MM.1S (cell line): ENCODE measurements around the gene SPACDR.
A peak's percentile ranks its signal among the peaks of the same experiment; 100 is the strongest.

Experiments used
- DNase-seq: peaks from one replicate; pipeline ENCODE4 v3.0.0-alpha.2; 2015
- H2AFZ ChIP-seq: fragments of 300-600 bp; sonication (generic); 2 replicates; pipeline ENCODE4 v1.6.0; 2016; ENCODE audit warnings: antibody characterized with exemption, low read length
- H3F3A ChIP-seq: fragments of 300-600 bp; sonication (generic); 2 replicates; pipeline ENCODE4 v1.6.1; 2016; ENCODE audit warnings: mild to moderate bottlenecking, antibody characterized with exemption, low read length, moderate library complexity, mixed read lengths; ENCODE audit not compliant: insufficient read depth
- H3K27ac ChIP-seq: fragments of 300-600 bp; sonication (generic); 2 replicates; pipeline ENCODE4 v1.5.1; 2016; ENCODE audit warnings: mild to moderate bottlenecking, low read length
- H3K27me3 ChIP-seq: fragments of 300-600 bp; sonication (generic); replicated peaks from 2 replicates; pipeline ENCODE4 v1.6.0; 2016; ENCODE audit warnings: low read length; ENCODE audit not compliant: insufficient read depth
- H3K36me3 ChIP-seq: fragments of 300-600 bp; sonication (generic); replicated peaks from 2 replicates; pipeline ENCODE4 v1.6.1; 2016; ENCODE audit warnings: mild to moderate bottlenecking, low read length, mixed read lengths; ENCODE audit not compliant: insufficient read depth
- H3K4me1 ChIP-seq: fragments of 300-600 bp; sonication (generic); 2 replicates; pipeline ENCODE4 v1.6.1; 2016; ENCODE audit warnings: low read length, mixed read lengths
- H3K4me2 ChIP-seq: fragments of 300-600 bp; sonication (generic); 2 replicates; pipeline ENCODE4 v1.6.0; 2016; ENCODE audit warnings: low read depth, low read length
- H3K4me3 ChIP-seq: fragments of 300-600 bp; sonication (generic); 2 replicates; pipeline ENCODE4 v1.5.1; 2016; ENCODE audit warnings: low read length, mixed read lengths
- H3K79me2 ChIP-seq: fragments of 300-600 bp; sonication (generic); 2 replicates; pipeline ENCODE4 v1.6.1; 2016; ENCODE audit warnings: mixed run types, low read length, mixed read lengths
- H3K9ac ChIP-seq: fragments of 300-600 bp; sonication (generic); 2 replicates; pipeline ENCODE4 v1.6.1; 2016; ENCODE audit warnings: low read length, mixed read lengths
- H3K9me2 ChIP-seq: fragments of 300-600 bp; sonication (generic); replicated peaks from 2 replicates; pipeline ENCODE4 v1.6.1; 2016; ENCODE audit warnings: mild to moderate bottlenecking, low read length, mixed read lengths; ENCODE audit not compliant: insufficient read depth
- H3K9me3 ChIP-seq: fragments of 300-600 bp; sonication (generic); replicated peaks from 2 replicates; pipeline ENCODE4 v1.6.1; 2016; ENCODE audit warnings: mild to moderate bottlenecking, low read length, mixed read lengths; ENCODE audit not compliant: insufficient read depth
- H4K20me1 ChIP-seq: fragments of 300-600 bp; sonication (generic); 2 replicates; pipeline ENCODE4 v1.6.1; 2016; ENCODE audit warnings: mild to moderate bottlenecking, low read length, moderate library complexity, mixed read lengths; ENCODE audit not compliant: insufficient read depth
- CTCF ChIP-seq: fragments of 300-600 bp; sonication (generic); IDR thresholded peaks from 2 replicates; pipeline ENCODE4 v1.5.1; 2016; ENCODE audit warnings: antibody characterized with exemption, low read length, mixed read lengths
- EZH2 ChIP-seq: fragments of 300-600 bp; sonication (generic); optimal IDR thresholded peaks from 2 replicates; pipeline ENCODE3; 2017; ENCODE audit warnings: low read depth, mild to moderate bottlenecking, antibody characterized with exemption, low read length, mixed read lengths
- EZH2phosphoT487 ChIP-seq: fragments of 300-600 bp; sonication (generic); IDR thresholded peaks from 2 replicates; pipeline ENCODE4 v1.6.1; 2018; ENCODE audit warnings: antibody characterized with exemption, low read length

Gene SPACDR

DNA sequence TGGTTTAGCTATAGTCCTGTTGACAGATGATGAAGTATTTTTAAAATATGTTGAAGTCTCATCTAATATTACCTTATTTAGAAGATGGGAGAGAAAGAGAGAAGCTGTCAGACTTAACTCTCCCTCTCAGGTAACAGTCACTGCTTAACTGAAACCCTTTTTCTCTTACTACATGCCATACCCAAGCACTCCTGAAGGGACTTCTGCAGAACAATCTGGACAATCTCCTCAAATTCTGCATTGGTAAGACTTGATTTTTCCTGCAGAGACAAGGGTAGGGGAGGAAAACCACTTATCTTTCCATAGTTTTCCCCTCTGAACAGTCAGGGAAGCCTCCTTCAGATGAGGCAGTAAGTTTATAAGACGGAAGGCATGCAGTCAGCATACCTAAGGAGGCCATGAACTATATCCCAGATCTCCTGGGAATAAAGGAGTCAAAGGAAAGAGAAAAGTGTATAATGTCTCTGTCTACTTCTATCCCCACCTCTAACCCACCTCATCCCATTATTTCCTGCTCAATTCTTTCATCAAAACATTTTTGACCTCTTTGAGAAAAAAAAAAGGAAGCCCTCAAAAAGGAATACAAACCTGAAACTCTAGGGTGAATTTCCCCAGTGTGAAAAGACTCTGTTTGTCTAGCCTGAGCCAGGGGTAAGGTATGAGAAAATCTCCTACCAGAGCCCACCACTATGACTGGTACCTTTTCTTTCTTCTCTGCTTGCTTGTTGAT is 45.0 kb downstream of the SPACDR start:
- TF ChIP-seq EZH2 (no peak), CTCF (peak; percentile 18)
- DNase-seq = no peak

GRCh38 chr7:100415448-100415847 is 48.6 kb downstream of the SPACDR start:
- H3K9me3 ChIP-seq = no peaks in the 10 kb centered on the region
- H2AFZ ChIP-seq = no peak overlapping the region
- H3K4me2 ChIP-seq = no peak overlapping the region
- H3K27ac ChIP-seq = no peak overlapping the region
- no peaks in the 10 kb centered on the region for H3K9me2 ChIP-seq
- DNase-seq = no peak
- H3K9ac ChIP-seq = no peak overlapping the region
- H3F3A ChIP-seq = peaks cover 9% of the 10 kb centered on the region
- no peaks in the 10 kb centered on the region for H3K79me2 ChIP-seq
- no peaks in the 10 kb centered on the region for H3K36me3 ChIP-seq
- H3K27me3 ChIP-seq = no peaks in the 10 kb centered on the region
- no peak for TF ChIP-seq EZH2phosphoT487
- no peaks in the 10 kb centered on the region for H4K20me1 ChIP-seq
- peaks cover 30% of the 10 kb centered on the region for H3K4me1 ChIP-seq
- H3K4me3 ChIP-seq = no peak overlapping the region

More for the DNA sequence above, 45.0 kb downstream of the SPACDR start:
- Histone ChIP-seq H3K9me2 (no peaks in the 10 kb centered on the region), H3K4me1 (peaks cover 32% of the 10 kb centered on the region), H3K4me2 (peak overlapping the region; percentile 28), H3K4me3 (no peak overlapping the region), H3K27ac (peak overlapping the region; percentile 8; the same call in 1 of the 2 replicates), H3F3A (peaks cover 9% of the 10 kb centered on the region), H2AFZ (0 out of 2 replicates have a peak overlapping the region, but pooled peaks have one; percentile 27), H4K20me1 (no peaks in the 10 kb centered on the region), H3K9me3 (no peaks in the 10 kb centered on the region), H3K9ac (no peak overlapping the region), H3K36me3 (no peaks in the 10 kb centered on the region), H3K27me3 (no peaks in the 10 kb centered on the region), H3K79me2 (no peaks in the 10 kb centered on the region)

- Histone ChIP-seq H3K4me2 (peak overlapping the region; percentile 46; the same call in 1 of the 2 replicates), H2AFZ (peak overlapping the region; percentile 57), H3K79me2 (no peaks in the 10 kb centered on the region), H3K9me3 (no peaks in the 10 kb centered on the region), H3K9ac (no peak overlapping the region), H4K20me1 (no peaks in the 10 kb centered on the region), H3K4me3 (no peak overlapping the region), H3K36me3 (no peaks in the 10 kb centered on the region), H3K9me2 (no peaks in the 10 kb centered on the region), H3K4me1 (peaks cover 18% of the 10 kb centered on the region), H3K27me3 (no peaks in the 10 kb centered on the region), H3K27ac (peak overlapping the region; percentile 26; the same call in 1 of the 2 replicates), H3F3A (peaks cover 2% of the 10 kb centered on the region; the same call in 1 of the 2 replicates)
- peak; percentile 67 for DNase-seq
- TF ChIP-seq EZH2 (no peak), CTCF (no peak), EZH2phosphoT487 (no peak)
Observed at GRCh38 chr7:100413889-100414288, 50.2 kb downstream of the SPACDR start.

- Histone ChIP-seq H3F3A (no peaks in the 10 kb centered on the region), H3K9ac (no peak overlapping the region), H3K36me3 (no peaks in the 10 kb centered on the region), H4K20me1 (no peaks in the 10 kb centered on the region), H3K27ac (peak overlapping the region; percentile 1; the same call in 1 of the 2 replicates), H3K27me3 (no peaks in the 10 kb centered on the region), H3K79me2 (no peaks in the 10 kb centered on the region), H3K9me2 (no peaks in the 10 kb centered on the region), H3K4me3 (no peak overlapping the region), H2AFZ (peak overlapping the region; percentile 57), H3K4me2 (peak overlapping the region; percentile 46; the same call in 1 of the 2 replicates), H3K9me3 (no peaks in the 10 kb centered on the region), H3K4me1 (peaks cover 16% of the 10 kb centered on the region)
- TF ChIP-seq EZH2 (no peak), CTCF (no peak), EZH2phosphoT487 (no peak)
- no peak for DNase-seq
Observed at GRCh38 chr7:100413346-100413745, 50.7 kb downstream of the SPACDR start.
